Peyer's patch (tissue), 4 donors: ENCODE measurements around the gene HLA-A. TPM values are rescaled to one million over a fixed set of nuclear protein-coding genes. Genes with fewer than 3 reads are reported as not detected.
"Not testable (repeated sequence)": the region's sequence is repeated elsewhere in the genome, so short reads cannot be mapped to it uniquely, and the experiment has no call there.

Experiments
- DNase-seq, 3 donors: peaks; one replicate each; pipeline ENCODE4 v3.0.0-alpha.2; 2017 to 2019
- H3K27ac ChIP-seq, 4 donors: fragments of 200-600 bp; sonication (generic); one replicate each; pipeline ENCODE4 v1.5.1; 2016 to 2019
- H3K27me3 ChIP-seq, 2 donors: fragments of 200-600 bp; sonication (generic); one replicate each; pipeline ENCODE4 v1.5.1; 2019
- H3K36me3 ChIP-seq, 3 donors: fragments of 200-600 bp; sonication (generic); one replicate each; pipeline ENCODE4 v1.5.1; 2016 to 2019
- H3K4me1 ChIP-seq, 4 donors: fragments of 200-600 bp; sonication (generic); one replicate each; pipeline ENCODE4 v1.5.1; 2016 to 2019
- H3K4me3 ChIP-seq, 4 donors: fragments of 200-600 bp; sonication (generic); 1 replicate in 3 of 4; 2 replicates in 1 of 4; pipeline ENCODE4 v1.5.1; 2016 to 2019; ENCODE audit warnings: mild to moderate bottlenecking in 1 of 4
- H3K9me3 ChIP-seq, 4 donors: fragments of 200-600 bp; sonication (generic); one replicate each; pipeline ENCODE4 v1.5.1; 2016 to 2019; ENCODE audit warnings: mild to moderate bottlenecking in 1 of 4
- POLR2A ChIP-seq, 2 donors: fragments of 450-650 bp; IDR thresholded peaks; one replicate each; pipeline ENCODE4 v1.5.1; 2017; ENCODE audit warnings: antibody characterized with exemption in 2 of 2, mild to moderate bottlenecking in 2 of 2, moderate library complexity in 2 of 2
- total RNA-seq, 4 donors: library from RNA; depleted of rRNA; stranded (reverse); fragments of >200 nt; gene quantifications; one replicate each; pipeline ENCODE4 v1.1.0, GENCODE V29; 2016
- TF ChIP-seq, protein P1 (sequence below), 6 experiments: fragments of 450-650 bp in 4 of 6; fragments of 200-600 bp in 2 of 6; sonication (generic) in 1 of 6; IDR thresholded peaks; one replicate each; pipeline ENCODE4 v1.5.1; 2017 to 2019; ENCODE audit warnings: antibody characterized with exemption in 6 of 6, mild to moderate bottlenecking in 3 of 6, moderate library complexity in 1 of 6

The HLA-A gene
- total RNA-seq, 4 donors from 2014 or later: 296 to 1,668 (median 1,428) TPM

GRCh38 chr6:29958046-29958445, 15.7 kb downstream of the HLA-A start:
- no peak for DNase-seq
- H3K36me3 ChIP-seq: no peaks in the 10 kb centered on the region
- H3K27me3 ChIP-seq: peaks cover 0 to 4% of the 10 kb centered on the region in 2 donors
- no peak overlapping the region for H3K27ac ChIP-seq
- H3K4me3 ChIP-seq: no peak overlapping the region
- no peak for TF ChIP-seq POLR2A (IDR thresholded peaks at IDR 0.05)
- TF ChIP-seq, protein P1, sequence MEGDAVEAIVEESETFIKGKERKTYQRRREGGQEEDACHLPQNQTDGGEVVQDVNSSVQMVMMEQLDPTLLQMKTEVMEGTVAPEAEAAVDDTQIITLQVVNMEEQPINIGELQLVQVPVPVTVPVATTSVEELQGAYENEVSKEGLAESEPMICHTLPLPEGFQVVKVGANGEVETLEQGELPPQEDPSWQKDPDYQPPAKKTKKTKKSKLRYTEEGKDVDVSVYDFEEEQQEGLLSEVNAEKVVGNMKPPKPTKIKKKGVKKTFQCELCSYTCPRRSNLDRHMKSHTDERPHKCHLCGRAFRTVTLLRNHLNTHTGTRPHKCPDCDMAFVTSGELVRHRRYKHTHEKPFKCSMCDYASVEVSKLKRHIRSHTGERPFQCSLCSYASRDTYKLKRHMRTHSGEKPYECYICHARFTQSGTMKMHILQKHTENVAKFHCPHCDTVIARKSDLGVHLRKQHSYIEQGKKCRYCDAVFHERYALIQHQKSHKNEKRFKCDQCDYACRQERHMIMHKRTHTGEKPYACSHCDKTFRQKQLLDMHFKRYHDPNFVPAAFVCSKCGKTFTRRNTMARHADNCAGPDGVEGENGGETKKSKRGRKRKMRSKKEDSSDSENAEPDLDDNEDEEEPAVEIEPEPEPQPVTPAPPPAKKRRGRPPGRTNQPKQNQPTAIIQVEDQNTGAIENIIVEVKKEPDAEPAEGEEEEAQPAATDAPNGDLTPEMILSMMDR (IDR thresholded peaks at IDR 0.05): no peak
- no peaks in the 10 kb centered on the region for H3K9me3 ChIP-seq
- H3K4me1 ChIP-seq: no peaks in the 10 kb centered on the region

DNA sequence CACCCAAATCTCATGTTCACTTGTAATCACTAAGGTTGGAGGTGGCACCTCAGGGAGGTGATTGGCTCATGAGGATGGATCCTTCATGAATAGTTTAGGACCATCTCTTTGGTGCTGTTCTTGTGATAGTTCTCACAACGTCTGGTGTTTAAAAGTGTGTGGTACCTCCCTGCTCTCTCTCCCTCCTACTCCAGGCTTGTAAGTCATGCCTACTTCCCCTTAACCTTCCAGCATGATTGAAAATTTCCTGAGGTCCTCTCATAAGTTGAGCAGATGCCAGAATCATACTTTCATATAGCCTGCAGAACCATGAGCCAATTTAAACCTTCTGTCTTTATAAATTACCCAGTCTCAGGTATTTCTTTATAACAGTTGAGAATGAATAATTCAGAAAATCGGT, 16.6 kb downstream of the HLA-A start:
- no peak for DNase-seq
- TF ChIP-seq, protein P1 (IDR thresholded peaks at IDR 0.05): no peak
- no peak for TF ChIP-seq POLR2A (IDR thresholded peaks at IDR 0.05)
- Histone ChIP-seq H3K27ac (no peak overlapping the region), H3K27me3 (peaks cover 0 to 4% of the 10 kb centered on the region in 2 donors), H3K4me3 (no peak overlapping the region), H3K9me3 (no peaks in the 10 kb centered on the region), H3K36me3 (no peaks in the 10 kb centered on the region), H3K4me1 (no peaks in the 10 kb centered on the region)

DNA sequence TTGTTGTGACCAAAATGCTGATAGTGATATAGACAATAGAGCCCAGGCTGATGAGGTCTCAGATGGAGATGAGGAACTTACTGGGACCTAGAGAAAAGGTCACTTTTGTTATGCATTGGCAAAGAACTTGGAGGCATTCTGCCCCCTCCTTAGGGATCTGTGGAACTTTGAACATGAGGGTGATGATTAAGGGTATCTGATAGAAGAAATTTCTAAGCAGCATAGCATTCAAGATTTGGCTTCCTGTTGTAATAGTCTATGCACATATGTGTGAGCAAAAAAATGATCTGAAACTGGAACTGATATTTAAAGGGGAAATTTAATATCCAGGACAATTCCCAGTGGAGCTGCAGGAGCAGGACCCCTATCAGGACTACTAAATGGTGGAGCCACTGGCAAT, 17.1 kb downstream of the HLA-A start:
- no peak for DNase-seq
- H3K4me3 ChIP-seq: no peak overlapping the region
- H3K27ac ChIP-seq: no peak overlapping the region
- TF ChIP-seq, protein P1 (IDR thresholded peaks at IDR 0.05): no peak
- TF ChIP-seq POLR2A (IDR thresholded peaks at IDR 0.05): no peak
- peaks cover 0 to 4% of the 10 kb centered on the region in 2 donors for H3K27me3 ChIP-seq
- peaks cover 0 to 5% (median 2%) of the 10 kb centered on the region in 4 donors for H3K4me1 ChIP-seq
- no peaks in the 10 kb centered on the region for H3K9me3 ChIP-seq
- H3K36me3 ChIP-seq: no peaks in the 10 kb centered on the region

- H3K36me3 ChIP-seq: no peaks in the 10 kb centered on the region
- DNase-seq: no peak
- TF ChIP-seq, protein P1 (IDR thresholded peaks at IDR 0.05): no peak
- TF ChIP-seq POLR2A (IDR thresholded peaks at IDR 0.05): no peak
- H3K27ac ChIP-seq: no peak overlapping the region
- peaks cover 0 to 4% of the 10 kb centered on the region in 2 donors for H3K27me3 ChIP-seq
- H3K9me3 ChIP-seq: no peaks in the 10 kb centered on the region
- no peak overlapping the region for H3K4me3 ChIP-seq
- peaks cover 3 to 25% (median 12%) of the 10 kb centered on the region in 4 donors for H3K4me1 ChIP-seq
Observed at GRCh38 chr6:29961966-29962365, 19.6 kb downstream of the HLA-A start.

- not testable (repeated sequence) for H3K9me3 ChIP-seq, H3K4me3 ChIP-seq, H3K27me3 ChIP-seq, DNase-seq, H3K36me3 ChIP-seq
- peaks cover 3 to 39% (median 12%) of the 10 kb centered on the region in 4 donors for H3K4me1 ChIP-seq
- H3K27ac ChIP-seq: peak overlapping the region in 1 of 4 donors; percentile 87
Observed at GRCh38 chr6:29963697-29964096, 21.4 kb downstream of the HLA-A start.

DNA sequence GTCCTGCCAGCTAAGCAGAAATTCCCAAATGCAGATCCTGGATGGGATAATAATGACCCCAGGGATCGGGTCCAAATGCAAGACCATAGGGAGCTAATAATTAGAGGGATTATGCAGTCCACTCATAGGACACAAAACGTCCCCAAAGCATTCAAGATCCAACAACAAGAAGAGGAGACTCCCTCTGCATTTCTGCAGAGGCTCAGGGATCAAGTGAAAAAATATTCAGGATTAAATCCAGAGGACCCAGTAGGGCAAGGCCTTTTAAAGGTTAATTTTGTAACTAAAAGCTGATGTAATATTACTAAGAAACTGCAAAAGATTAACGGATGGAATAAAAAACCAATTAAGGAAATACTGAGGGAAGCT, 22.2 kb downstream of the HLA-A start:
- H3K36me3 ChIP-seq: no peaks in the 10 kb centered on the region
- H3K27ac ChIP-seq: peak overlapping the region; percentile 81 to 87 (median 86)
- H3K27me3 ChIP-seq: no peaks in the 10 kb centered on the region
- DNase-seq: no peak
- H3K4me3 ChIP-seq: peak overlapping the region in 1 of 4 donors; percentile 47
- TF ChIP-seq, protein P1 (IDR thresholded peaks at IDR 0.05): no peak
- TF ChIP-seq POLR2A (IDR thresholded peaks at IDR 0.05): no peak
- H3K9me3 ChIP-seq: no peaks in the 10 kb centered on the region
- peaks cover 3 to 39% (median 12%) of the 10 kb centered on the region in 4 donors for H3K4me1 ChIP-seq
